ENCODE data around the gene UNK.
A peak's percentile ranks its signal among the peaks of the same experiment; 100 is the strongest.
"Not testable (repeated sequence)": the region's sequence is repeated elsewhere in the genome, so short reads cannot be mapped to it uniquely, and the experiment has no call there.

The UNK gene

DNA sequence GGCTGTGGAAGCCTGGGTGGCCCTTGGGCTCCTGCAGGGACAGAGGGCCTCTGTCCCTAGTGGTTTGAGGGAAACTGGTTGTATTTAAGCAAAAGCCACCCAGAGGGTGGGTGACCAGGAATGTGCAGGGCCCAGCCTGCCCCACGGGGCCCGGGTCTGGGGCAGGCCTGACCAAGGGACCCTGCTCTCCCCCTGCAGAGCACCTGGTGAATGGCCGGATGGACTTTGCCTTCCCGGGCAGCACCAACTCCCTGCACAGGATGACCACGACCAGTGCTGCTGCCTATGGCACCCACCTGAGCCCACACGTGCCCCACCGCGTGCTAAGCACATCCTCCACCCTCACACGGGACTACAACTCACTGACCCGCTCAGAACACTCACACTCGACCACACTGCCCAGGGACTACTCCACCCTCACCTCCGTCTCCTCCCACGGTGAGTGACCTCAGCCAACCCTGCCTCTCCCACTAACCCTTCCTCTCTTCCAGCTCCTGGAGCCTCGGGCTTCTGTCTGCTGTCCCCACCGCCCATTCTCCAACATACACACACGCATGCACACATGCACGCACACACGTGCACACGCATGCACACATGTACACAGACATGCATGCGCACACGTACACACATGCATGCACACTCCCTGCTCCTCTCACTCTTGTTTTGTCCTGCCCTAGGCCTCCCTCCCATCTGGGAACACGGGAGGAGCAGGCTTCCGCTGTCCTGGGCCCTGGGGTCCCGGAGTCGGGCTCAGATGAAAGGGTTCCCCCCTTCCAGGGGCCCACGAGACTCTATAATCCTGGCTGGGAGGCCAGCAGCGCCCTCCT lies 30.0 kb upstream of the UNK start:
- DNase-seq (ENCODE audit: low read depth in 4 of 4, low spot score in 1 of 4): no peak

DNA sequence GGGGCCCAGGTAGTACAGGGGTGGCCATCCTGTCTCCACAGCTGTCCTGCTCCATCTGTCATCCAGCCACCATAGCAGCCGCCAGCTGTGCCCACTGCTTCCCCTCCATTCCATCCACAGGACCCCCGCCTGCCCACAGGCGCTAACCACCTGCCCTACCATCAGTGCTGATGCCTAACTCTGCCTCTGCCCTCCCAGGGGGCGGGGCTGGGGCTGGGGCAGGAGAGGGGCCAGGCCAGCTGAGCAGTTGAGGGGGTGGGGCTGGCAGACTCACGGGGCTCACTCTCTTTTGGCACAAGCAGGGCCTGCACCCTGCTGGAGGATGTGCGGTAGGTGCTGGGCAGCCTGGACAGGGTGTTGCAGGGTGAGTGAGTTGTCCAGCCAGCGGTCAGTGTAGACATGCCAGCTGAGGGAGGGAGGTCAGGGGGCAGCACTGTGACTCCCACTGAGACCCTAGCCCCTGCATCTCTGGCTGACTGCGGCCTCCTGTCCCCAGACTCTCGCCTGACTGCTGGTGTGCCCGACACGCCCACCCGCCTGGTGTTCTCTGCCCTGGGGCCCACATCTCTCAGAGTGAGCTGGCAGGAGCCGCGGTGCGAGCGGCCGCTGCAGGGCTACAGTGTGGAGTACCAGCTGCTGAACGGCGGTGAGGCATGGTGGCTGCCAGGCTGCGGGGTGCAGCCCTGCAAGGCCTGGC lies 29.3 kb upstream of the UNK start:
- DNase-seq (ENCODE audit: low read depth in 4 of 4, low spot score in 1 of 4): no peak

DNA sequence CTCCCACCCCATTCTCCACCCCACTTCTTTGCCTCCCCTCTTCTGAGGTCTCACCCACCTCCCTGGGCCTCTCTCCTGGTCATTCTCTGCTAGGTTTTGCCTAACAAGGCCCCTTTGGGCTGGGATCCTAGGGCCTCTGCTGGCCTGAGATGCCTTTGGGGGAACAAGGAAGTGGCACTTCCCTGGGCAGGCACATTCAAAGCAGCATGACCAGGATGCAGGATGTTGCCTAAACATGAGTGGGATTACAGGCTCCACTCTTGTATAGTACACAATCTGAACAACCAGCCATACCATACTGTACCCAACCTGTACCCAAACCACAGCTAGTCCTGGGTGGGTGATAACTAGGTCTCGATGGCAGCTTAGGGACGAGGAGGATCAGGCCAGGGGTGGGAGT lies 28.6 kb upstream of the UNK start:
- no peak for DNase-seq (ENCODE audit: low read depth in 4 of 4, low spot score in 1 of 4)

DNA sequence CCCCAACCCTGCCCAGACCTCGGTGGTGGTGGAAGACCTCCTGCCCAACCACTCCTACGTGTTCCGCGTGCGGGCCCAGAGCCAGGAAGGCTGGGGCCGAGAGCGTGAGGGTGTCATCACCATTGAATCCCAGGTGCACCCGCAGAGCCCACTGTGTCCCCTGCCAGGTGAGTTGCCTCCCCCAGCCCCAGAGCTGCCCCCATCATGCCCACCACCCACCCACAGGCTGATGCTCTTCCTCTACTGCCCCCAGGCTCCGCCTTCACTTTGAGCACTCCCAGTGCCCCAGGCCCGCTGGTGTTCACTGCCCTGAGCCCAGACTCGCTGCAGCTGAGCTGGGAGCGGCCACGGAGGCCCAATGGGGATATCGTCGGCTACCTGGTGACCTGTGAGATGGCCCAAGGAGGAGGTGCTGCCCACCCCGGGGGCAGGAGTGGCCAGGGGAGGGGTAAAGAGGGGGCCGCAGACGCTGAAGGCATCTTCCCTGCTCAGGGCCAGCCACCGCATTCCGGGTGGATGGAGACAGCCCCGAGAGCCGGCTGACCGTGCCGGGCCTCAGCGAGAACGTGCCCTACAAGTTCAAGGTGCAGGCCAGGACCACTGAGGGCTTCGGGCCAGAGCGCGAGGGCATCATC lies 28.0 kb upstream of the UNK start:
- no peak for DNase-seq (ENCODE audit: low read depth in 4 of 4, low spot score in 1 of 4)

DNA sequence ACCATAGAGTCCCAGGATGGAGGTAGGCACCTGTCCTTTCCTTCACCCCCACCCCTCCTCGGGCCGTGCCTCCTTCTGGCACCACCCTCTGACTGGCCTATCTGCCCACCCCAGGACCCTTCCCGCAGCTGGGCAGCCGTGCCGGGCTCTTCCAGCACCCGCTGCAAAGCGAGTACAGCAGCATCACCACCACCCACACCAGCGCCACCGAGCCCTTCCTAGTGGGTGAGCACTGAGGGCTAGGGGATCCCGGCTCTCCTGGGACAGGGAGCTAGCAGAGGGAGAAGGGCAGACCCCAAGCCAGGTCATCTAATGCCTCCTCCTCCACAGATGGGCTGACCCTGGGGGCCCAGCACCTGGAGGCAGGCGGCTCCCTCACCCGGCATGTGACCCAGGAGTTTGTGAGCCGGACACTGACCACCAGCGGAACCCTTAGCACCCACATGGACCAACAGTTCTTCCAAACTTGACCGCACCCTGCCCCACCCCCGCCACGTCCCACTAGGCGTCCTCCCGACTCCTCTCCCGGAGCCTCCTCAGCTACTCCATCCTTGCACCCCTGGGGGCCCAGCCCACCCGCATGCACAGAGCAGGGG lies 27.4 kb upstream of the UNK start:
- DNase-seq (ENCODE audit: low read depth in 4 of 4, low spot score in 1 of 4): no peak

DNA sequence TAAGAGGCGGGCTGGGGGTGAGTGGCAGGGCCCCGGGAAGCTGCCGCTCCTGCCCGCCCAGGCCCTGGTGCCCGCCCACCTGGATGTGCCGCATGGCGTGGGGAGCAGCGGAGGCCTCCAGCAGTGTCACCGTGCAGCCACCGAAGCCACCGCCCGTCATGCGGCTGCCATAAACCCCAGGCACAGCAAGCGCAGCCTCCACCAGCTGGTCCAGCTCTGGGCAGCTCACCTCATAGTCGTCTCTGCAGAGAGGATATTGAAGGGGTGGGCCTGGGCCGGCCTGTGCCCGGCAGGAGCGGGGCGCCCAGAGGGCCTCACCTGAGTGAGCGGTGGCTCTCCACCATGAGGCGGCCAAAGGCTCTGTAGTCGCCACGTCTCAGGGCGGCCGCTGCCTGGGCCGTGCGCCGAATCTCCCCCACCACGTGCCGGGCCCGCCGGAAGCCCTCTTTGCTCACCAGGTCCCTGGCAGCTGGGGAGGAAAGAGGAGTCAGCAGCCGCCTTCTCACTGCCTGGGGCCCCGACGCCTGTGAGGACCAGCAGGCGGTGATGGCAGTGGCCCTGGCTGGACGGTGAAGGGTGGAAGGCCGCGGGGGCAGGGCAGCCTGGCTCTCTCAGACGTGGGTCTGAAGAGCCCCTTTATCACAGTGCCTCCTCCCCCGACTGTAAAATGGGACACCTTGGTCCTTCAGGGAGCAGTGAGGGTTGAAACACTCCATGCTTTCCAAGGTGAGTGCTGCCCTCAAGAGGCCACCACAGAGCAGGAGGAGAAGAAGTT lies 26.3 kb upstream of the UNK start:
- no peak for DNase-seq (ENCODE audit: low read depth in 4 of 4, low spot score in 1 of 4)

DNA sequence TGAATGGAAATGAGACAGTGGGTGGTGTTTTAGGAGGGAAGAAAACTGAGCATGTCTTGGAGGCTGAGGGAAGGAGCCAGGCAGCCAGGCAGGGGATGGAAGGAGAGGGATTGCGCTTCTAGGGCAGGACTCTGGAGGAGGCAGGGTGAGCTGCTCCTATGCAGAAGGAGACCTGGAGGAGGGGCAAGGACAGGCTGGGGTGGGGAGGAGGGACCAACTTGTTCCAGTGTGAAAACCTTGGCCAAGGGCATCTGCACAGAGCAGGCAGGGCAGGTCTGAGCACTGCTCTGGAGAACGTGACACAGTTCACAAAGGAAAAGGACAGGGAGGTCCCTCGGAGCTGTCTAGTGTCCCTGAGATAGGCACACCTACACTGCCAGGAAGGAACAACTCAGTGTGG lies 25.1 kb upstream of the UNK start:
- DNase-seq (ENCODE audit: low read depth in 4 of 4, low spot score in 1 of 4): no peak

DNA sequence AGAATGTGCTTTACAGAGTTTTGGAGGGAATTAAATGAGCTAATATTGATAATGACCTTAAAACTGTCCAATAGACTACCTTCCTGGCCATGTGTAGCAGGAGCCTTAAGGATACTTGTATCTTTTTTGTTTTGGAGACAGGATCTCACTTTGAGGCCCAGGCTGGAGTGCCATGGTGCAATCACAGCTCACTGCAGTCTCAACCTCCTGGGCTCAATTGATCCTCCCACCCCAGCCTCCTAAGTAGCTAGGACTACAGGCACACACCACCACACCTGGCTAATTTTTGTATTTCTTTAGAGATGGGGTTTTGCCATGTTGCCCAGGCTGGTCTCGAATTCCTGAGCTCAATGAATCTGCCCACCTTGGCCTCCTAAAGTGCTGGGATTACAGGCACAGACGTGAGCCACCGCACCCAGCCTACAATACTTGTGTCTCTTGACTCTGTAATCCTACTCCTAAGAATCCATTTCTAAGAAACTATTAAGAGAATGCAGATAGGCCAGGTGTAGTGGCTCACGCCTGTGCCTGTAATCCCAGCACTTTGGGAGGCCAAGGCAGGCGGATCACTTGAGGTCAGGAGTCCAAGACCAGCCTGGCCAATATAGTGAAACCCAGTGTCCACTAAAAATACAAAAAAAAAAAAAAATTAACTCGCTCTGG lies 24.5 kb upstream of the UNK start:
- not testable (repeated sequence) for DNase-seq (ENCODE audit: low read depth in 4 of 4, low spot score in 1 of 4)

DNA sequence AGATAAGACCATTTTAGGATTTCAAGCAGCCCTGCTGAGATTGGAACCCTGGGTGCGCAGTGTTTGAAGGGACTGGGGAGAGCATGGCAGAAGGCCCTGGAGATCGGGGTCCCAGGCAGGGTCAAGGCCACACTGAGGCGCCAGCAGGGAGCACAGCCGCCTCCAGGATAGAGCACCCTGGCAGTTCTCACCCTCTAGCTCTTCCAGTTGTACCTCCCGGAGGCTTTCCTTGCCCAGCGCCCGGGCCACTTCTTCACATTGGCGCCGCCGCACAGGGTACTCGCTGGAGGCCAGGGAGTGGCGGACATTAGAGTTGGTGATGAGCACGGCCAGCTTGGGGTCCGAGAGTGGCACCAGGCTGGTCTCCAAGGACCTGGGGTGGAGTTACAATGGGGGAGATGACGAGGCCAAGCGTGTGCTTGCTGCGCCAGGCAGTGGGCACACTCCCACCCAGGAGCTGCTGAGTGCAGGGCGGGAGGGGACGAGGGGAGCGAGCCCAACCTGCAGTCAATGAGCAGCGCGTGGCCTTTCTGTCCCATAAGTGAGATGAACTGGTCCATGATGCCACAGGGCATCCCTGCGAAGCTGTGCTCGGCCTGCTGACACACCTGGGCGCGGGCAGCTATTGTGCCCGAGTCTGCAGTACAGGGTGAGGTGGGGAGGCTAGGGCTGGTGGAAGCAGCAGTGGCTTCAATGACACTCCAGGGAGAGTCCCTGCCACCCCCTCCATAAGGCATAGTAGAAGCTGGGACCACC lies 21.9 kb upstream of the UNK start:
- no peak for DNase-seq (ENCODE audit: low read depth in 4 of 4, low spot score in 1 of 4)

DNA sequence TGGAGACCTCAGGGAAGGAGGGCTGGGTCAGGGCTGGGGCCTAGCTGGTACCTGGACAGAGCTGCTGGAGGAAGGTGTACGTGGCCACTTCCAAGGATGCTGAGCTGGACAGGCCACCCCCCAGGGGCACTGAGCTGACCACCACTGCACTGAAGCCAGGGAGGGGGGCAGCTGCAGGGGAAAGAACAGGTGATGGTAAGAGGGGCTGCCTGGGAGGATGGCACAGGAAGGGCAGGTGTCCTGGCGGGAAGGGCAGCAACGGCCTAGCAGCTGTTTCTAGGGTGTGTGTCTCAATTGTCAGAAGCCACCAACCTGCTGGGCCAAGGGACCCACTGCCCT lies 21.4 kb upstream of the UNK start:
- no peak for DNase-seq (ENCODE audit: low read depth in 4 of 4, low spot score in 1 of 4)

DNA sequence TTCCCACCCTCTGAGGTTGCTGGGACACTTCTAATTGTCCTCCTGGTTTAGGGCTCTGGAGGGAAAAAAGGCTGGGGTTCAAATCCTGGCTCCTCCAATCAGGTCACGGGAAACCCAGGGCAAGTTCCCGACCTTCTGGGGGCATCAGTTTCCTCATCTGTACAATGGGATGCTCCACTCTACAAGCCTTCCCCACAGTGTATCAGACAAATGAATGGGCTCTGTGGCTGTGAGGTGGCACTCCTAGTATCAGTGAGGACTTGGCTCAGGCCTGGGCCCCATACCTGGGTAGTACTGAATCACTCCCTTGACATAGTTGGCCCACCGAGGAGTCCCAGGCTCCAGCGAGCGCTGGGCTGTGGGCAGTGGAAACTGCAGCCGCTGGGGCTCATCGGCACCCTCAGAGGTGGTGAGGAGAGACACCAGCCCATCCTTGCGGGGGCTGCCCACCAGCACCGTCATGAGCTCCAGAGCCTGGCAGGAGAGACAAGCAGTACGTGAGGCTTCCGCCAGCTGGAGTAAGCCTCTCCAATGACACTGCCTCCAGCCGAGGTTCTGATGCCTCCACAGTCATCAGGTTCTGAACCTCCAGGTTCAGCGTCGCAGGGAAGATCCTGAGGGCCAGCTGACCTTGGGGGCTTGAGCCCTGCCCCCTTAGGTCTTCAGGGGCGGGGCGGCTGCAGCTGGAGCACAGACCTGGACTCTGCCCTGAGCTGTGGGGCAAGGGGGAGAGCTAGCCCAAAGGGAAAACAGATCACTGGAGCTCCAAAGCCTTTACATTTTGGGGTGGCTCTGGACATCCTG lies 20.8 kb upstream of the UNK start:
- no peak for DNase-seq (ENCODE audit: low read depth in 4 of 4, low spot score in 1 of 4)

DNA sequence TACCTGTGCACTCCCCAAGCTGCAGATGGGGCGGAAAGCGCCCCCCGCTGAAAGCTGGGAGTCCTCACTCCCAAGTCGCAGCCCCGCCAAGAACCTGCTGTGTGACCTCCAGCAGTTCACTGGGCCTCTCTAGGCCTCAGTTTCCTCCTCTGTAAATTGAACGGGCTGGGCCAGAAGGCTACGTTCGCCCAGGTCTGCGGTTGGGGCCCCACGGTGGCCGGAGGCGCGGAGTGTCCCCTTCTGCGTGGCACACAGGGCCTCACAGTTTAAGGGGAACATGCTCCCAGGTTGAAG lies 20.2 kb upstream of the UNK start:
- no peak for DNase-seq (ENCODE audit: low read depth in 4 of 4, low spot score in 1 of 4)

DNA sequence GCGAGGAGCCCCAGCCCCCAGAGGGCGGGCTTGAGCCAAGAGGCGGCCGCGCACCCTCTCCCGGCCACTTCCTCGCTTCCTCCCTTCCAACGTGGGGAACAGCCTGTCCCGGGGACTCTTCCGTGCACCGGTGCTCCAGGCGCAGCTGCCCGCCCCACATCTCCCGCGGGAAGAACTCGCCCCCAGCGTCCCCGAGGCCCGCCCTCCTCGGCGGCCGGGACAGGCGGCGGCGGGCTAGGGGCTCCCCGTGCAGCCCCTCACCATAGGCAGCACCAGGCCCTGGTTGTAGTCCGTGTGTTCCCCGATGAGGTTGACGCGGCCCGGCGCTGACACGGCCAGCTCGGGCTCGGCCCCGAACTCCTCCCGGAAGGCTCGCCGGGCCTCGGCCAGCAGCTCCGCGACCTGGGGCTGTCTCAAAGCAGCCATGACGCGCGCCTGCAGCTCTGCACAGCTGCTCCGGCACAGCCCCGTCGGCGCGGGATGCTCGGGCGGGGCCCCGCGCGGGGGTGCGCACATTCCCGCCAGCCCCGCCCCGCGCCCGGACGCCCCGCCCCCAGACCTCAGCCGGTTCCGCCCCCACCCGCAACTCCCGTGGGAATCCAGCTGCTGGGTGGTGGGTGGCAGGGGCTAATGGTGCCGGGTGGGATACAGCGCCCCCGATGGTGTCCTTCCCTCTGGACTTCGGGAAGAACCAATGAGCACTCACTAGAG lies 19.7 kb upstream of the UNK start, which contains the start of gene GALK1:
Gene GALK1 (minus strand): TSS at position 482 of the 711 bp plus-strand sequence. CDS start 56 bp downstream, at position 426.
- DNase-seq (ENCODE audit: low read depth in 4 of 4, low spot score in 1 of 4): peak in 3 of 4 experiments; percentile 57 to 71 (median 64)

DNA sequence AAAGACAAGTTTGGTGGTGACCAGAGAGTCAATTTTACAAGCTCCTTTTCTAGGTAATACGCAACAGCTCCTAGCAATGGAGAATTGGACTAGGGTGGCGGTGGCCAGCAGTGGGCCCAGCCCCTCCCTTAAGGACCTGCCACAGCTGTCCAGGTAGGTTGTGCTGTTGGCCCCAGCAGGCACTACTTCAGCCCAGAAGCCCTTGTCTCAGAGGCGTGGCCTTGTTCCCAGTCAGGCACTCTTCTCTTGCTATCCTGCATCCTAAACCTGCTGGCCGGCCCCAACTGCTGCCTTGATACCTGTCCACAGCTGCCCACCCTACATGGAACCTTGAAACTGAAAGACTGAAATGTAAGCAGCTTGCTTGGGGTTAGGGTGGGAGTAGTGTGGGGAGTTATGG lies 18.6 kb upstream of the UNK start:
- DNase-seq (ENCODE audit: low read depth in 4 of 4, low spot score in 1 of 4): no peak

DNA sequence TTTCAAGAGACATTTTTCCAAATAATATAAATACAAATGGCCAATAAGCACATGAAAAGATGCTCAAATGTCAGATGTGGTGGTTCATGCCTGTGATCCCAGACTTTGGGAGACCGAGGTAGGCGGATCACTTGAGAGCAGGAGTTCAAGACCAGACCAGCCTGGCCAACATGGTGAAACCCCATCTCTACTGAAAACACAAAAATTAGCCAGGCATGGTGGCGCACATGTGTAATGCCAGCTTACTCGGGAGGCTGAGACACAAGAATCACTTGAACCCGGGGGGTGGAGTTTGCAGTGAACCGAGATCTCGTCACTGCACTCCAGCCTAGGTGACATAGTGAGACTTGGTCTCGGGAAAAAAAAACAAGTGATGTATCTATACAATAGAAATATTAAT lies 16.7 kb upstream of the UNK start:
- no peak for DNase-seq (ENCODE audit: low read depth in 4 of 4, low spot score in 1 of 4)

DNA sequence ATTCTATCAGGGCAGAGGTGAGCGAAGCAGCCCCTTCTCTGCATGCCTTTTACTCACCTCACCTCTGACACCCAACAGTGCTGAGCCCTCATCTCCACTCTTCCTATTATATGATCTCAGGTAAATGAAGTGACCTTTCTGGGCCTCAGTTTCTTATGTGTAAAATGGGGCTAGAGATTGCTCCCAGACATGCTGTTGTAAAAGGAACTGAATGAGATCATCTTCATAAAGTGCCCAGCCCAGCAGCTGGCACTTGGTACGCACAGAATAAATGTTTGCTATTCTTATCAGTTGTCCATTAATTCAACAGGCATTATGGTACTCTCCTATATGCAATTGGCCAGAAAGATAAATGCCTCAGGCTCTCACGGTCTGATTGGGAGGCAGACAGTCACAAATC lies 15.1 kb upstream of the UNK start:
- DNase-seq (ENCODE audit: low read depth in 4 of 4, low spot score in 1 of 4): no peak

DNA sequence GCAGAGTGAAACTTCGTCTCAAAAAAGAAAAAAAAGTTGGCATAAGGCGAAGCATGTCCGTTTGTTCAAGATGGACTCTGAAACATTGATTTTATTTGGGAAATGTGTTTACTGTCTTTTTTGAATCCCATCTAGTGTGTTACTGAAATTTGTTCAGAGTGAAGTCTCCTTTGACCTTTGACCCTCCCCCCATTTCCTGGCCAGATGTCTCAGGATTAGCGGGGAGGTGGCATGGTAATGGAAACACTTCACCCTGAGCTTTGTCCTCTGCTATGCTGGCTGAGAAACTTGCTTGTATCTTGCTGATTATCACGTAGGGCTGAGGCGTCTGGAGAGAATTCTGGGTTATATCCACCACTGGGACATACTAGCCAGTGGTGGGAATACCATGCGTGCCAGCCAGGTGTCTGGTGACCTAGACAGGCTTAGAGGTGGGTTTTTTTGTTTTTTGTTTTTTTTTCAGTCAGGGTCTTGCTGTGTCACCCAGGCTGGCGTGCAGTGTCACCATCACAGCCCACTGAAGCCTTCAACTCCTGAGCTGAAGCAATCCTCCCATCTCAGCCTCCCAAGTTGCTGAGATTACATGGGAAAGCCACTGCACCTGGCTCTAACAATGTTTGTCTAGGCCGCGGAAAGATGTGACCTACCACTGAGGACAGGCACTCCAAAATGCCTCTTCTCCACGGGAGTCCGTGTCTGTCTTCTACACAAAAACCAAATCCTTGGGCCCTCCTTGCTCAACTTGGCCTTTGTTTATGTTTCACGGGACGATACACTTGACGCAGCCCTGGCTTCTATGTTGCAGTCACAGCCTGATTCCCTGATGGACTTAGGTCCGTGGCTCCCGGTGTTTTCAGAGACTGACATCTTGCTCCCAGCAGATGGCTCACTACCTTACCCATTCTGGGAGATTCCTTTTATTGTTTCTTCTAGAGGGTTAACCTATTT lies 13.0 kb upstream of the UNK start:
- no peak for DNase-seq (ENCODE audit: low read depth in 4 of 4, low spot score in 1 of 4)
